ENCODE measurements around the gene POP5.
"Not testable (repeated sequence)": the region's sequence is repeated elsewhere in the genome, so short reads cannot be mapped to it uniquely, and the experiment has no call there.

The POP5 gene

GRCh38 chr12:120580787-120581723 lies at the start of gene POP5:
Gene POP5 (minus strand): TSS chr12:120581402. CDS start chr12:120581362, 40 bp downstream.
- peak; percentile 86 to 98 for DNase-seq (ENCODE audit: low spot score in 2 of 2)
- H3K27ac Mint-ChIP-seq: peak within 1 kb of the TSS; percentile 93
- ATAC-seq: peak; percentile 95
- peaks cover 26% of the 10 kb centered on the region for H3K36me3 Mint-ChIP-seq
- H3K9me3 Mint-ChIP-seq: no peaks in the 10 kb centered on the region
- H3K4me3 Mint-ChIP-seq: peak within 1 kb of the TSS; percentile 98
- H3K4me1 Mint-ChIP-seq: peaks cover 37% of the 10 kb centered on the region

GRCh38 chr12:120630104-120630892 lies 49.1 kb upstream of the POP5 start:
- H3K36me3 Mint-ChIP-seq: no peaks in the 10 kb centered on the region
- no peak overlapping the region for H3K27ac Mint-ChIP-seq
- no peak for DNase-seq (ENCODE audit: low spot score in 2 of 2)

DNA sequence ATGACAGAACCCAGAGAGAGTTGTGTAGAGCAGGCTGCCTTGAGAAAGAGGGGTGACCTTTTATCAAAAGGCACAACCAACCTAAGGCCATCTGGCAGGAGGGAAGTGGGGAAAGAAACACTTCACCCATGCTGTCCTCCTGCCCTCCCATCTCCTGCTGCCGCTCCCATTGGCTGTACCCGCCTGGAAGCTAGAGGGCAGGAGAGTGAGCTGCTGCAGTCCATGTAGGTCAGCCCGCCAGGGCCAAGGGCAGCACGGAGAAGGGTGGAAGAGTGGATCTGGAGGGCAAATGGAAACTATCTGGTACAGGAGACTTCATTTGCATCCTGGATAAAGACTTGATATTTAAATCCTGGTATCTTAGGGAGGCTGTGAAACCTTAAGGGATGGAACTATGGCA lies 47.7 kb upstream of the POP5 start:
- Mint-ChIP-seq H3K9me3 (no peaks in the 10 kb centered on the region), H3K4me1 (no peaks in the 10 kb centered on the region), H3K27ac (no peak overlapping the region), H3K36me3 (no peaks in the 10 kb centered on the region), H3K4me3 (no peak overlapping the region)
- DNase-seq (ENCODE audit: low spot score in 2 of 2): no peak
- ATAC-seq: no peak

More at GRCh38 chr12:120630104-120630892, 49.1 kb upstream of the POP5 start:
- no peaks in the 10 kb centered on the region for H3K9me3 Mint-ChIP-seq
- ATAC-seq: no peak
- no peak overlapping the region for H3K4me3 Mint-ChIP-seq
- H3K4me1 Mint-ChIP-seq: no peaks in the 10 kb centered on the region

GRCh38 chr12:120625557-120626419 lies 44.6 kb upstream of the POP5 start:
- DNase-seq (ENCODE audit: low spot score in 2 of 2) (peak in 1 of 2 donors; percentile 61), ATAC-seq (peak; percentile 36)
- Mint-ChIP-seq H3K4me3 (no peak overlapping the region), H3K9me3 (no peaks in the 10 kb centered on the region), H3K36me3 (no peaks in the 10 kb centered on the region), H3K27ac (no peak overlapping the region), H3K4me1 (no peaks in the 10 kb centered on the region)

DNA sequence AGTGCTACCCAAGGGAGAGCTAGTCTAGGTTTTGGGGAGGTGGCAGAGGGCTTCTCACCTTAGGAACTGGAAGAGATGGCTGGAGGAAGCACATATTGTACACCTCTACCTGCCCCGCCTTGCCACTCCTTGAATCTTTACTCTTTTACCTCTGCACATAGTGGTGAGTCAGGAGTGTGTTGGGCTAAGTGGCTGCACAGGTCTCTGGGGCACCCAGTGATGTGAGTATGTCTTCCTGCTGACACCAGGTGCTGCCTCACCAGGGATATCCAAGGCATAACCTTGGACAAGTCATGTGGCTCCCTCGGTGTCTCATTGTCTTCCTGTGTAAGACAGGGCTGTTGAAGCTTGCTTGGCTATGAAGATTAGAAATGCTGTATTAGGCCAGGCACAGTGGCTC lies 39.4 kb upstream of the POP5 start:
- Mint-ChIP-seq H3K9me3 (no peaks in the 10 kb centered on the region), H3K4me3 (no peak overlapping the region), H3K27ac (no peak overlapping the region), H3K36me3 (no peaks in the 10 kb centered on the region), H3K4me1 (no peaks in the 10 kb centered on the region)
- ATAC-seq: no peak
- no peak for DNase-seq (ENCODE audit: low spot score in 2 of 2)

GRCh38 chr12:120618954-120619615 lies 37.9 kb upstream of the POP5 start:
- ATAC-seq (no peak), DNase-seq (ENCODE audit: low spot score in 2 of 2) (no peak)
- Mint-ChIP-seq H3K9me3 (no peaks in the 10 kb centered on the region), H3K4me1 (no peaks in the 10 kb centered on the region), H3K4me3 (no peak overlapping the region), H3K27ac (no peak overlapping the region), H3K36me3 (peaks cover 6% of the 10 kb centered on the region)

DNA sequence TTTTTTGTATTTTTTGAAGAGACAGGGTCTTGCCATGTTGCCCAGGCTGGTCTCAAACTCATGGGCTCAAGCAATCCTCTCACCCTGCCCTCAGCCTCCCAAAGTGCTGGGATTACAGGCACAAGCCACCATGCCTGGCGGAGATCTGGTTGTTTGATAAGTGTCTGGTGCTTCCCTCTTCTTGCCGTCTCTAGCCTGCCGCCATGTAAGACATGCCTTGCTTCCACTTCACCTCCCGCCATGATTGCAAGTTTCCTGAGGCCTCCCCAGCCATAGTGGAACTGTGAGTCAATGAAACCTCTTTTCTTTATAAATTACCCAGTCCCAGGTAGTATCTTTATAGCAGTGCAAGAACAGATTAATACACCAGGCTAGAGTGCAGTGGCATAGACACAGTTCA lies 36.6 kb upstream of the POP5 start:
- not testable (repeated sequence) for H3K4me1 Mint-ChIP-seq; H3K36me3 Mint-ChIP-seq; H3K27ac Mint-ChIP-seq; ATAC-seq; H3K9me3 Mint-ChIP-seq; H3K4me3 Mint-ChIP-seq; DNase-seq (ENCODE audit: low spot score in 2 of 2)

- H3K36me3 Mint-ChIP-seq; H3K4me3 Mint-ChIP-seq; H3K9me3 Mint-ChIP-seq; DNase-seq (ENCODE audit: low spot score in 2 of 2); ATAC-seq; H3K27ac Mint-ChIP-seq; H3K4me1 Mint-ChIP-seq: not testable (repeated sequence)
These were observed 36.0 kb upstream of the POP5 start for GRCh38 chr12:120617193-120617592.

- DNase-seq (ENCODE audit: low spot score in 2 of 2) (no peak), ATAC-seq (peak; percentile 61)
- no peak overlapping the region for H3K4me3 Mint-ChIP-seq
- H3K36me3 Mint-ChIP-seq: peaks cover 6% of the 10 kb centered on the region
- H3K27ac Mint-ChIP-seq: no peak overlapping the region
- H3K4me1 Mint-ChIP-seq: no peaks in the 10 kb centered on the region
- H3K9me3 Mint-ChIP-seq: no peaks in the 10 kb centered on the region
These were observed 33.6 kb upstream of the POP5 start for GRCh38 chr12:120614848-120615247.

- not testable (repeated sequence) for H3K27ac Mint-ChIP-seq; ATAC-seq; H3K36me3 Mint-ChIP-seq; H3K4me3 Mint-ChIP-seq; H3K9me3 Mint-ChIP-seq; DNase-seq (ENCODE audit: low spot score in 2 of 2); H3K4me1 Mint-ChIP-seq
These were observed 30.3 kb upstream of the POP5 start for GRCh38 chr12:120611534-120611933.

DNA sequence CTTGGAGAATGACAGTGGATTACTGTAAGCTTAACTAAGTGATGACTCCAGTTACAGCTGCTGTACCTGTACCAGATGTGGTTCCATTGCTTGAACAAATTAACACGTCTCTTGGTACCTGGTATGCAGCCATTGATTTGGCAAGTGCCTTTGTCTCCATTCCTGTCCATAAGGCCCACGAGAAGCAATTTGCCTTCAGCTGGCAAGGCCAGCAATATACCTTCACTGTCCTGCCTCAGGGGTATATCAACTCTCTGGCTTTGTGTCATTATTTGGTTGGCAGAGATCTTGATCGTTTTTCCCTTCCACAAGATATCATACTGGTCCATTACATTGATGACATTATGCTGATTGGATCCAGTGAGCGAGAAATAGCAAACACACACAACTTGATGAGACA lies 29.4 kb upstream of the POP5 start:
- Mint-ChIP-seq H3K36me3 (peaks cover 6% of the 10 kb centered on the region), H3K9me3 (no peaks in the 10 kb centered on the region), H3K27ac (no peak overlapping the region), H3K4me1 (no peaks in the 10 kb centered on the region), H3K4me3 (no peak overlapping the region)
- DNase-seq (ENCODE audit: low spot score in 2 of 2) (no peak), ATAC-seq (no peak)

- H3K4me1 Mint-ChIP-seq; DNase-seq (ENCODE audit: low spot score in 2 of 2); H3K9me3 Mint-ChIP-seq; H3K27ac Mint-ChIP-seq; H3K4me3 Mint-ChIP-seq; H3K36me3 Mint-ChIP-seq; ATAC-seq: not testable (repeated sequence)
These were observed 21.2 kb upstream of the POP5 start for GRCh38 chr12:120602416-120602815.

DNA sequence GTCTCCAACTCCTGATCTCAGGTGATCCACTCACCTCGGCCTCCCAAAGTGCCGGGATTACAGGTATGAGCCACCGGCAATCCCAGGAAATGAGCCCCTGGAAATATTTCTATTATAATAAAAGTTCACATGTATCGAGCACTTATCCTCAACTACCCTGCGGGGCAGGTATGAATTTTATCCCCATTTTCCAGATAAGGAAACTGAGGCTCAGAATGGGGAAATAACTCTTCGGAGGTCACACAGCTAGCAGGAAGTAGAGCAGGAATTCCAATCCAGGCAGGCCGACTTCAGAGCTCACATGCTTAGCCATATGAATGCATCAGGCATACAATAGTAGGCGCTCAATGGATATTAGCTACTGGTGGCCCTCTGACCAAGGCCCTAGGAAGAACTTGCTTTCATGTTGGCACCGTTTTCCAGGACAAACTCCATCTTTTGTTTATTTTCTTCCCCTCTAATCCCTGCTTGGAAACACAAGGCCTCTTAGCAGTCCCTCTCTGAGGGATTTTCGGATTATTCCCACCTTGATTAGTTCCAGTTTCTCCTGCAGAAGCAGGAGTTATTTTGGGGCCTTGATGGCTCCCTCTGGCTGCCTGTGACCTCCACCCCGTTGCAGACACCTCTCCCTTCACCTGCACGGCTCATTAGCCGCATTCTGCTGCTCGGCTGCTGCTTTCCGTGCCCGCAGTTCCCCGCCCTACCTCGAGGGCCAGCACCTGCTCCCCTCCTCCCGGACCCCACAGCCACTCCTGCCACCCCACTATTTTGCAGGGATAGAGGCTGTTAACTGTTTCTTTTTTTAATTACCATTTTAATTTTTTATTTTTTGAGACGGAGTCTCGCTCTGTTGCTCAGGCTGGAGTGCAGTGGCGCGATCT lies 18.7 kb upstream of the POP5 start:
- Mint-ChIP-seq H3K4me3 (no peak overlapping the region), H3K27ac (no peak overlapping the region), H3K36me3 (no peaks in the 10 kb centered on the region), H3K4me1 (no peaks in the 10 kb centered on the region), H3K9me3 (no peaks in the 10 kb centered on the region)
- ATAC-seq (no peak), DNase-seq (ENCODE audit: low spot score in 2 of 2) (no peak)
